HTR-8/SVneo (cell line): ENCODE measurements around the gene H19.

Source experiments
- DNase-seq: peaks from one replicate; pipeline ENCODE4 v3.0.0; 2011; ENCODE audit warnings: low spot score, mixed read lengths; ENCODE audit not compliant: insufficient read length
- FAIRE-seq: peaks from 2 replicates; lab custom pipeline; 2011; peaks lifted over from hg19 to GRCh38; lab: Jason Lieb, UNC

Gene H19

GRCh38 chr11:1997755-1998154, at the start of gene H19:
Gene H19 (minus strand): TSS chr11:1997842.
- DNase-seq: no peak
- FAIRE-seq: no peak

GRCh38 chr11:2041963-2042362, 44.3 kb upstream of the H19 start:
- no peak for FAIRE-seq

GRCh38 chr11:2041153-2041552, 43.5 kb upstream of the H19 start:
- no peak for DNase-seq
- no peak for FAIRE-seq

More at GRCh38 chr11:2041963-2042362, 44.3 kb upstream of the H19 start:
- DNase-seq: no peak

- FAIRE-seq (no peak), DNase-seq (no peak)
These were observed 41.6 kb upstream of the H19 start for GRCh38 chr11:2039198-2039759.

DNA sequence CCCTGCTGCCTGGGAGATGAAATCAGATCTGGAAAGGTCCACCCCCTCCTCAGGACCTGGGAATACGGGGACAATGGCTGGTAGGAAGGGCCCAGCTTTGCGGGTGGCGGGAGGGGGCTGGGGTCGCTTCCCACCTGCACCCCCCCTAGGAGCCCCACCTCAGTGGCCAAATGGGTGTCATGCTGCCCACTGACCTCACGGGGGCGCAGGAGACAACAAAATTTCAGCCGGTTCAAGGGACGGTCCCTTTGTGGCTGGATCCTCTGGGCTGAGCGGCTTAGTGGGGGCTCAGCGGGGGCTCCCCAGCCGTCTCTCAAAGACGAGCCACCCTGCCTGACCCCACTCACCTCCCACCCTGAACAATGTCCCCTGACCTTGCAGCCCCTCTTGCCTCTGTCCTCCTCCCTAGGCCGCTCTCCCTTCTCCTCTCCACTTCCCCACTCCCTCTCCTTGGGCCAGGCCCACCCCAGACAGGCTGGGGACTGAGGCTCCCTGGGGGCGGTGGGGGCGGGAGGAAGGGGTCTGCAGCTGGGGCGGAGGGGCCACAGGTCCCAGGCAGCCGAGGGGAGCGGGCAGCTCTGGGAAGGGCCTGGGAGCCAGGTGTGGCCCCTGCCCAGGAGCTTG, 39.3 kb upstream of the H19 start:
- DNase-seq (no peak), FAIRE-seq (peak; percentile 68)

DNA sequence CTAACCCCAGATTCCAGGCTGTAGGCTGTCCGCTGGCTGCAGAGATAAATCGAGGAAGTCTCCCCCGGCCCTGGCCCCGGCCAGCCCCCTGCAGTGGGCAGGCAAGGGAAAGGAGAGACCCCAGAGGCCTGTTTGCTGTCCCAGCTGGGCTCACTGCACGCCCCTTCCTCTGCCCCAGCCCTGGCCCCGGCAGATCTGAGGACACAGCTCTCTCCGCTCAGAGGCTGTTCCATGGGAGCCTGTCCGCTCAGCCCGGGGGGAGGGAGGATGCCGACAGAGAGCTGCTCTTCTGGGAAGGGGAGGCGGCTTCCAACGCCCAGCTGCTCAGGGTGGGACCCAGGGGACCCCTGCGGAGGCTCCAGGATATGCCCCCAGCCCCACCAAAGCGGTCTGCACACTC, 37.7 kb upstream of the H19 start:
- FAIRE-seq: no peak
- no peak for DNase-seq

DNA sequence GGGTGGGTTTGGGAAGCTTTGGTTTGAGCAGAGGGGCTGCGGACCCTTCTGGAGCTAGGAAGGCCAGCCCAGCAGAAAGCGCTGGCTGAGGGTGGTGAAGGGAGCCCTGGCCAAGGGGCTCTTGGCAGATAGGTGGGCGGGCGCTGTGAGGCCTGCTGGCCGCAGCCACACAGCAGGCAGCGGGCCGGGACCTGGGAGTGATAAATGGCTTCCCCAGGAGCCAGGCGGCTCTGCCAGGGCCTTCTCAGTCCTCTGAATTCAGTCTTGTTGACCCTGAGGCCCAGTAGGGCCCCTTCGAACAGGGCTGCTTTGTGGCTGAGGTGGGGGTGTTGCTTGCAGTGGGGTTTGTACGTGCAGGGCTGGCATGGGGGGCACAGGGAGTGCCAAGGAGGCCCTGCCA, 33.4 kb upstream of the H19 start:
- FAIRE-seq (no peak), DNase-seq (no peak)

- FAIRE-seq (no peak), DNase-seq (no peak)
These were observed 30.1 kb upstream of the H19 start for GRCh38 chr11:2027708-2028107.

DNA sequence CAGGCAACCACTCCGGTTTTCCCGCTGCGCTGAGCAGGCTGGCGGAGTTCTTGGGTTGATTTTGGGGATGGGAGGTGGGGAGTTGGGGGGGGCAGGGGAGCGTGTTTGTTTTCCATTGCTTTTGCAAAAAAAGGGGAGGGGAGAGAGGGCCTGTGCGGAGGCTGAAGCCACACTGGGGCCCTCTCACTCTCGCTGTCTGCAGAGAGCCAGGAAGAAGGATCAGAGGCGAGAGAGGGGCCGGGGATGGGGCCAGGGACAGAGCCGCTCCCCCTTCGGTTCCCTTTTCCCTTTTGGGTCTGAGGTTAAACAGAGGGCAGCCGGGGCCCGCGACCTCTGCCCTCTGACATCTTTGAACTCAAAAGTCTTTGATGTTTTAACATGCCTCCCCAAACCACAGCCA, 17.4 kb upstream of the H19 start:
- FAIRE-seq (no peak), DNase-seq (no peak)

GRCh38 chr11:2012440-2012839, 14.8 kb upstream of the H19 start:
- DNase-seq: no peak
- no peak for FAIRE-seq

GRCh38 chr11:2004466-2004865, 6.8 kb upstream of the H19 start:
- FAIRE-seq (no peak), DNase-seq (no peak)

DNA sequence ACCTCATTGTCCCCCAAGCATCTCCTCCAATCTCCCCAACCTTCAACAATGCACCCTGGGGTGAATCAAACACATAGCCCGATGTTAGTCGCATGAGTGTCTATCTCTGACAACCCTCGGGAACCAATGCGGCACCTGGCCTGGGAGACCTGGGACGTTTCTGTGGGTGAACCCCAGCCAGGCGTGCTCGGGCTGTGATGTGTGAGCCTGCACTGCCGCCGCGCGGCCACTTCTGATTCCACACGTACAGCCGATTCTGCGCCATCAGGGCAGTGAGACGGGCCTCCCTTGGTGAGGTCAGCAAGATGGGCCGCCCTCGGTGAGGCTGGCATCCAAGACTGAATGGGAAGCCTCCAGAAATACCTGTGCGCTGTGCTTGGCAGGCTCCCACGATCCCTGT, 5.2 kb upstream of the H19 start:
- FAIRE-seq: no peak
- DNase-seq: no peak

- FAIRE-seq (peak; percentile 65), DNase-seq (no peak)
These were observed 4.6 kb upstream of the H19 start for GRCh38 chr11:2002042-2002776.

DNA sequence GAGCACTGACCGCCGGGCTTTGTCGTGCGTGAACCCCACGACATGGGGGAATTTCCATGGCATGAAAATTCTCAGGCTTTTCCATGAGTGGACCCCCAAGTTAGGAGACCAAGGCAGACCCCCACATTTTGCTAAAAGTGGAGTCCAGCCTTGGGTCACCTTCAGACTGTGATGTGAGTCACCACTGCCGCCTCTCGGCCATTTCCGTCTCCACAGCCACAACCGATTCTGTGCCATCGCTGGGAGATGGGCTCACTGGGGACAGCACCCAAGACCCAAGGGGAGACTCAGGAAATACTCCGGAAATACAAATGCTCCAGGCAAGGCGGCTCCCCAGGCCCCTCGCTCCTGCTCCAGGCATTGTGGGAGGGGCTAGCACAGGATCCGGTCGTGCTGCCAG, 1.2 kb upstream of the H19 start:
- DNase-seq (no peak), FAIRE-seq (no peak)

- DNase-seq (no peak), FAIRE-seq (no peak)
These were observed 648 bp upstream of the H19 start for GRCh38 chr11:1998290-1998689.

DNA sequence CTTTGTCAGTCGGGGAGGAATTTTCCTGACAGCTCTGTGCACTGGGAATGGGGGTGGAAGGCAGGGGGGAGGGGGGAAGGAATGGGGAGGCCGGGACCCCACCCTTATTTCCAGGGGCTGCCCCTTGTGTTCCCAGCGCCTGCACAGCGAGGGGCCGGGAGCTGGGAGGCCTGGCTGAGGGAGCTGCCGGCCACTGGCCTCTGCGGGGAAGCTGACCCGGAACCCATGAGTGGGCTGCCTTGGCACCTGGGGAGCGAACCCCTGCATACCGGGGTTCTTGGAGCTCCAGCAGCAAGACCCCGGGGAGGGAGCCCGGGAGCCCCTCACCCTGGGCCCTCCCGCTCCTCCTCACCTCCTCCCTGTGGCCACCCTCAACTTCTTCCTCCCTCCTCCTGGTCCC, 3.5 kb downstream of the H19 start:
- FAIRE-seq: no peak
- DNase-seq: no peak

DNA sequence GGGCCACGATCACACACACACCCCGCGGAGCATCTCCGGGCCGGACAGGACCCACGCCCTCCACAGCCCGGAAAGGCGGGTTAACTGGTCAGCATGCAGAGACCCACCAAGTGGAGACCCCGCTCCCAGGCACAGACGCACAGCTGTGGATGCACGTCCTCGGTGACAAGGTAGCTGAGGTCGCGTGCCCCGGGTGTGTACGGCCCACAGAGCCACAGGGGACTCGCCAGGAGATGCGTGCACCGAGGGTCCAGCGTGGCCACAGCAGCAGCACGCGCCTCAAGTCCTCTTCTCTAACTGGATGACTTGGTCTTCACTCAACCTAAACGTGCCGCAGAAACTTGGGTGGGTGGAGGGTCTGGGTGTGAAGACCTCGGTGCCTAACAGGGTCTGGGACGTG, 5.5 kb downstream of the H19 start:
- FAIRE-seq: no peak
- DNase-seq: no peak

DNA sequence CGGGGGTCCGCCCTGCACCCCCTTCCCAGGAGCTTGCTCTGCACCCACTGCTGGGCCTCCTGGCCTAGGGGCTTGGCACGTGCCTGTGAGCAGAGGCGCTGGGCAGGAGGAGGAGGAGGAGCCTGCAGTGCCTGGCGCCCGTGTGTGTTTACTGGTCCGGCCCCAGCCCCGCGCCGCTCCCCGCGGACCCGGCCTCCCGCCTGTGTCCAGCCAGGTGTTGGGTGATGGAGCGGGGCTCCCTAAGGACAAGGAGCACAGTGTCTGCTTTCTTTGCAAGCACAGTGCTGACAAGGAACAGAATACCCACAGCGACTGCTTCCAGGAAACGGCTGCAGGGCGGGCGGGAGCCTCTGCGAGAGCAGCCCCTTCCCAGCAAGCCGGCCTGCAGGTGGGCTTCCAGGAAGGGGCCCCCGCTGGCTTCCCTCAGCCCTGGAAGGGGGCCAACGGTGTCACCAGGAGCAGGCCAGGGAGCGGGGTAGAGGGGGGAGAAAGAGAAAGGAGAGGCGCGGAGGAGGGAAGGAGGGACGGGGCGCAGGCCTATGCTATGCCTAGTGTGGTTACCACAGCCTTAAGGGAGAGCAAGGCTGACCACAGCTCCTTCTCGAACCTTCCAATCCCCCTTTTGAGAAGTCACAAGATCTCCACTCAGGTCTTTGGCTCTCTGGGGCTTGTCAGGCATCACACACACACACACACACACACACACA, 6.6 kb downstream of the H19 start:
- no peak for DNase-seq
- no peak for FAIRE-seq

GRCh38 chr11:1989953-1990352, 7.7 kb downstream of the H19 start:
- DNase-seq (no peak), FAIRE-seq (no peak)

DNA sequence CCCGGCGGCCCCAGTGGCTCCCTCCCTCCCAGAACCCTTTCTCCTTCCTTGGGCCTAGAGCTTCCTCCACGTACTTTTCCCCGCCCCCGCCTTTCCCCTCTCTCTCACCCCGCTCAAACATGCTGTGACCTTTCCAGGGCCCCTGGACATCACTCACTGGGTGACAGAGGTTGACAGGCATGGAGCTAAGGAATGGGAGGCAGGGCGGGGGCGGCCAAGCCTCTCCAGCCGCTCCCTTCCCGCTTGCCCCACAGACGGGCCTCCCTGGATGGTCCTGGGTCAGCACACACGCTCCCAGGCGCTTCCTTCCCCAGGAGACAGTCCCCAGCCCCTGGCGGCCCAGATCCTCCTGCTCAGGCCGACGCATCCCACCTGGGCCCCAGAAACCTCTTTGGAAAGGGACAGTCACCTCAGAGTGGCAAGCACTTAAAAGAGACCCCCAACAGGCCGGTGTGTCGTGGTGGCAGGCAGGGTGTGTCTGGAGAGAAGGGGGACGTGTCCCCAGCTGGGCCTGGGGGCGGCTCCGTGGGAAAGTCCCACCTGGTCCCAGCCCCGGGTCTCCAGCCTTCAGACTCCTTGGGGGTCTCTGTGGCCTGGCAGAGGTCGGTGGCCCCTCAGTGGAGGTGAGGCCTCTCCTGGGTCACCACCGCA, 8.8 kb downstream of the H19 start:
- no peak for DNase-seq
- no peak for FAIRE-seq

DNA sequence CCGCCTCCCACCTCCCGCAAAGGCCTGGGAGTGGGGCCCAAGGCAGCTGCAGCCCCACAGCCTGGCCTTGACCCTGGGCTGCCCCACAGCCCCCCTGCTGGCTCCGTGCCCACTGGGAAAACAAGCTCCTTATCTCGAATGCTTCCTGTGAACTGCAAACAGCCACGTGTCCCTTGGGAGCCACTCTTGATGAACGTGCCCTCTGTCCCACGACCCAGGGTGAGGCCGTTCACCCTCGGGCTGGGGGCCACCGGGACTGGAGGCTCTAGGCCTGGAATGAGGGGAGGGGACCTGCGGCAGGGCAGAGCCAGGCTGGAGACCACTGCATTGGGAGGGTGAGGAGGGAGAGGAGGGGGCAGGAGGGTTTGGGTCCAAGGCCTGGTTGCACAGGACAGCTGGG, 9.5 kb downstream of the H19 start:
- no peak for FAIRE-seq
- DNase-seq: no peak
